GM21717 (cell line): ENCODE results near the gene ERC2.
A peak's percentile ranks its signal among the peaks of the same experiment; 100 is the strongest.

Source experiments
- ATAC-seq: cut with Tn5 transposase; IDR thresholded peaks from one replicate; pipeline ENCODE4 v1.9.1; 2021; ENCODE audit warnings: mild to moderate bottlenecking, moderate library complexity; ENCODE audit not compliant: unreplicated experiment

ERC2 gene

GRCh38 chr3:55636300-55637195 lies 831.7 kb downstream of the ERC2 start:
- no peak for ATAC-seq

- no peak for ATAC-seq
These were observed 833.9 kb downstream of the ERC2 start for GRCh38 chr3:55634345-55634744.

- ATAC-seq, result no peak
These were observed 834.9 kb downstream of the ERC2 start for GRCh38 chr3:55633333-55633732.

- ATAC-seq, result no peak
These were observed 836.4 kb downstream of the ERC2 start for GRCh38 chr3:55631766-55632331.

GRCh38 chr3:55630921-55631299 lies 837.4 kb downstream of the ERC2 start:
- no peak for ATAC-seq

- ATAC-seq, result no peak
These were observed 837.9 kb downstream of the ERC2 start for GRCh38 chr3:55630280-55630920.

GRCh38 chr3:55629432-55629831 lies 838.8 kb downstream of the ERC2 start:
- no peak for ATAC-seq

- ATAC-seq, result no peak
These were observed 842.0 kb downstream of the ERC2 start for GRCh38 chr3:55626279-55626665.

GRCh38 chr3:55624238-55624637 lies 844.0 kb downstream of the ERC2 start:
- ATAC-seq, result no peak

- no peak for ATAC-seq
These were observed 844.5 kb downstream of the ERC2 start for GRCh38 chr3:55623786-55624185.

GRCh38 chr3:55622733-55623132 lies 845.5 kb downstream of the ERC2 start:
- no peak for ATAC-seq

GRCh38 chr3:55622116-55622515 lies 846.2 kb downstream of the ERC2 start:
- no peak for ATAC-seq

- no peak for ATAC-seq
These were observed 846.6 kb downstream of the ERC2 start for GRCh38 chr3:55621648-55622047.

GRCh38 chr3:55621026-55621422 lies 847.2 kb downstream of the ERC2 start:
- no peak for ATAC-seq

- peak; percentile 59 for ATAC-seq
These were observed 847.8 kb downstream of the ERC2 start for GRCh38 chr3:55620351-55621025.

- peak; percentile 42 for ATAC-seq
These were observed 849.0 kb downstream of the ERC2 start for GRCh38 chr3:55619046-55619808.

GRCh38 chr3:55617385-55617784 lies 850.9 kb downstream of the ERC2 start:
- ATAC-seq, result no peak

- ATAC-seq, result no peak
These were observed 851.5 kb downstream of the ERC2 start for GRCh38 chr3:55616803-55617202.

GRCh38 chr3:55615694-55616295 lies 852.5 kb downstream of the ERC2 start:
- no peak for ATAC-seq

- no peak for ATAC-seq
These were observed 853.1 kb downstream of the ERC2 start for GRCh38 chr3:55615039-55615693.
